GM10266 (cell line): Measurements from ENCODE around the gene PFDN4.

Experiments used
- DNase-seq: peaks from one replicate; pipeline ENCODE4 v3.0.0; 2012; ENCODE audit errors: extremely low spot score
- CTCF ChIP-seq: IDR thresholded peaks from 2 replicates; pipeline ENCODE4 v1.5.1; 2012; ENCODE audit warnings: mild to moderate bottlenecking, low read depth; ENCODE audit not compliant: control insufficient read depth, insufficient read depth; ENCODE audit errors: missing control alignments

PFDN4 gene

GRCh38 chr20:54162378-54163009 lies 45.4 kb upstream of the PFDN4 start:
- TF ChIP-seq CTCF = no peak
- DNase-seq = no peak

- no peak for DNase-seq
- TF ChIP-seq CTCF = no peak
These were observed 44.5 kb upstream of the PFDN4 start for GRCh38 chr20:54163402-54163801.

GRCh38 chr20:54165014-54165413 lies 42.9 kb upstream of the PFDN4 start:
- no peak for TF ChIP-seq CTCF
- no peak for DNase-seq

GRCh38 chr20:54165803-54166202 lies 42.1 kb upstream of the PFDN4 start:
- TF ChIP-seq CTCF = no peak
- DNase-seq = no peak

GRCh38 chr20:54166987-54167662 lies 40.8 kb upstream of the PFDN4 start:
- no peak for DNase-seq
- no peak for TF ChIP-seq CTCF

- no peak for TF ChIP-seq CTCF
- no peak for DNase-seq
These were observed 39.7 kb upstream of the PFDN4 start for GRCh38 chr20:54167909-54168872.
